HG03354 (cell line): ENCODE measurements around the gene HERPUD1.
"Not testable (repeated sequence)": the region's sequence is repeated elsewhere in the genome, so short reads cannot be mapped to it uniquely, and the experiment has no call there.

Experiments used
- ATAC-seq: cut with Tn5 transposase; IDR thresholded peaks from one replicate; pipeline ENCODE4 v1.9.1; 2021; ENCODE audit warnings: mild to moderate bottlenecking; ENCODE audit not compliant: unreplicated experiment, poor library complexity, severe bottlenecking

The HERPUD1 gene

DNA sequence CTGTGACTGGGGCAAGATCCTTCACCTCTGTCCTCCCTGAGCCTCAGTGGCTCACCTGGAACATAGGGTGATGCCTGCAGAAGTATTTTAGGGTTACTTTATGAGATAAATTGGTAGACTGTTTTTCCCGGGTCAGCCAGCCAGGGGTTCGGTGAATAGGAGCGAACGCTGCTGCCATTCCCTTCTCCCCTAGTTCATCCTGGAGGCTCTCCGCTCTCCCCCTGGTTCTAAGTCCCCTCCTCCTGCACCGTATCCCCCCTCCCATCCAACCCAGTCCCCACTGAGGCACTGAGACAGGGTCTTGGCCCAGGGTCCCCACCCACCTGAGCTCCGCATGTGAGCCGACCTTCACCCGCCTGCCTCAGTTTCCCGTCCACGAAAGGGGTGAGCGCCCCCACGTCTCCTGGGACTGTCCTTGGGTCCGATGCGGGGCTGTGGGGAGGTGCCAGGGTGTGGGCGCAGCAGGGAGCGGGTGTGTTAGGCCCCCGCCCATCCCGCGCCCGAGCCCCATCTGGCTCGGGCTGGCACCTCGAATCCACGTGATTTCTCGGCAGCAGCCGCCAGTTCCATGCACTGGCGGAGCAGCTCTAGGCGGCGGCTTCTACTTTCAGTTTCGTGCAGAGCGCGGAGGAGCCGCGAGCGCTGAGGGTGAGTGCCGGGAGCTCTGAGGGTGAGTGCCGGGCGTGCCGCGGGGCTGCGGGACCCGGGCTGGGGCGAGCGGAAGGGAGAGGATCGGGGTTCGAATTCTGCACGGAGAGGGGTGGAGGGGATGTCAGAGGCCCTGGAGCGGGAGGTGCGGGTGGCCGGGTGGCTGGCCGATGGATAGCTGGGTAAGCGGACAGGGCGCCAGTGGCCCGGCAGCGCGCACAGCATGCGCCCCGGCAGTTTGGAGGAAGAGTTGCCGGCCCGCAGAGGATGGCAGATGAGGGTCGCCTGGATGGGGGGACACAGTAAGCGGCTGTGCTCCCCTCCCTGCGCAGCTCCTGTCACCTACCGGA lies 57.3 kb downstream of the HERPUD1 start, which contains the start of gene NLRC5:
NLRC5 (plus strand) TSS at position 610 of the 998 bp plus-strand sequence. CDS start 31,156 bp downstream, outside the sequence.
- peak; percentile 90 for ATAC-seq

DNA sequence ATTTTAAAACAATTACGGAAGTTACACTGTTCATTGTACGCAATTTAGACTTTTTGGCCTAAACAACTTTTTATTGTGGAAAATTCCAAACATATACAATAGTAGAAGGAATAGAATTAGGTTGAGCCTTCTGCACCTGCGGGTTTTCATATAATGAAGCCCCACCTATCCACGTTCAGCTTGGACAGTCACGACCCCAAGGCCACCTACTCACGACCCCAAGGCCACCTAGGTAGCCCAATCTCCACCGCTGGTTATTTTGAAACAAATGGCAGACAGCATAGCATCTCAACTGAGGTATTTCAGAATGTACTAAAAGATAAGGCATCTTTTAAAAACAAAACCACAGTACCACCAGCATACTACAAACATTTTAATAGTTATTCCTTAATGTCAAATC lies 58.0 kb downstream of the HERPUD1 start:
- ATAC-seq = no peak

GRCh38 chr16:56990407-56991286 lies 58.7 kb downstream of the HERPUD1 start:
- ATAC-seq = no peak

GRCh38 chr16:56992431-56992830 lies 60.5 kb downstream of the HERPUD1 start:
- not testable (repeated sequence) for ATAC-seq

DNA sequence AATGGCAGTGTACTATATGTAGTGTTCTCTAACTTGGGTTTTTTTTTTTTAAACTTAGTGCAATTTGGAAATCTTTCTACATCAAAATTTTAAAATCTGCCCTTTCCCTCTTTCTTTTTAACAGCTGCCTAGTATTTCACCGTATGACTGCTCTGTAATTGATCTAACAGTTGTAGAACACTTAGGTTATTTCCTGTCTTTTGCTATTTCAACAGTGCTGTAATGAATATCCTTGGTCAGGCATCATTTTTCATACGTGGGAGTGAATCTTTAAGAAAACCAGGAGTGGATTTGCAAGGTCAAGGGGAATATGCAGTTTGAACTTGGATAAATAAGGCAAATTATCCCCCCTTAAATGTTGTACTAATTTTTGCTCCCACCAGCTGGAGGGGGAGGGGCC lies 61.3 kb downstream of the HERPUD1 start:
- no peak for ATAC-seq

DNA sequence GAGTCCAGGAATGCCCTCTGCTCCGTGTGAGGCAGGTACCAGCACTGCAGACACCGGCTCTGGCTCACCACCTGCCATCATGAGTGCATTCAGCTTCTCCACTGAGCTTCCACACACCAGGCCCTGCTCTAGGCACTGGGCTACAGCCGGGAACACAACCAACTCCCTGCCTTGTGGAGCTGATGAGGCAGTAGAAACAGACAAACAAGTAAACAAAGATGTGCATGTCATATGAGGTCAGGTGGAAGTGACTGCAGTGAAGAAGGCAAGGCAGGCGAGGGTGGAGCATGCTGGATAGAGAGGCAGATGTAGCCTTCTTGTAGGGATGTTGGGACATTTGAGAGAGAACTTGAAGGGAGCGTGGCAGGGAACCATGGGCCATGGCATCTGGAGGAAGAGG lies 62.4 kb downstream of the HERPUD1 start:
- ATAC-seq = no peak
